Fibroblast of skin of right biceps (primary cell): Measurements from ENCODE around the gene CALML4.
"Not testable (repeated sequence)": the region's sequence is repeated elsewhere in the genome, so short reads cannot be mapped to it uniquely, and the experiment has no call there.

Source experiments
- DNase-seq: peaks from one replicate; pipeline ENCODE4 v3.0.0-alpha.2; 2013

The CALML4 gene, protein sequence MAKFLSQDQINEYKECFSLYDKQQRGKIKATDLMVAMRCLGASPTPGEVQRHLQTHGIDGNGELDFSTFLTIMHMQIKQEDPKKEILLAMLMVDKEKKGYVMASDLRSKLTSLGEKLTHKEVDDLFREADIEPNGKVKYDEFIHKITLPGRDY

DNA sequence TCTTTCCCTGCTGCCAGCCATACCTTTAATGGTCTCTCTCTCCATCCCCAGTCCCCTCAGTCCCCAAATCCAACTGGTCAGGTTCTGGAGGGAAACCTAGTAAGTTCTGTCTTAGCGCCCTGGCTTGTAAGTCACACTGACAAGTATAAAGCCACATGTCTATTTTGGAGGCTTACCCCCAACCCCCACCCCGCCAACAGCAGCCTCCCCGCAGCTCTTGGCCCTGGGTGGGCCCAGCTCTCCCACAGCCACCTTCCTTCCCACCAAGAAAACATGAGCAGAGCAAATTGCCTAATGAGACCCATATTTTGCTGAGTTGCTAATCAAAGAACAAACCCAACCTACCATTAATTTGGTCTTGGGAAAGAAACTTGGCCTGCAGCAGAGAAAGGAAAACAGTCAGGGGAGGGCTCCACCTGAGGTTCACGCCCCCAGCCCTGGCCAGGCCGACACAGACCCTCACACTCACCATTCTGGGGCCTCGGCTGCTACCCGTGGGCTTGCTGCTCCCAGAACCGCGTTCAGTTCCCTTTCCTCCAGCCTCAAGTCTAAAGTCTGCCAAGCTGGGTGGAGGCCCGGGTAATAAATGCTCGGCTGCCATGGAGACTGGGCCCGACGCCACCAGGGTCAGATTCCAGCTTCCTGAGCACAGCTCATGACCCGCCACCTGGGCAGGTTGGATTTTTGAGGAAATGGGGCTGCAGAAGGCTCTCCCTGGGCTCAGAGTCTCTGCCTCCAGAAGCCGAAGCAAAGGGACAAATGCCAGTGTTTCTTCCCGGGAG, at the start of gene CALML4:
Gene CALML4, minus strand, starts transcription at position 557 of the 782 bp plus-strand sequence. Its CDS starts 85 bp downstream, at position 472.
- peak; percentile 34 for DNase-seq

DNA sequence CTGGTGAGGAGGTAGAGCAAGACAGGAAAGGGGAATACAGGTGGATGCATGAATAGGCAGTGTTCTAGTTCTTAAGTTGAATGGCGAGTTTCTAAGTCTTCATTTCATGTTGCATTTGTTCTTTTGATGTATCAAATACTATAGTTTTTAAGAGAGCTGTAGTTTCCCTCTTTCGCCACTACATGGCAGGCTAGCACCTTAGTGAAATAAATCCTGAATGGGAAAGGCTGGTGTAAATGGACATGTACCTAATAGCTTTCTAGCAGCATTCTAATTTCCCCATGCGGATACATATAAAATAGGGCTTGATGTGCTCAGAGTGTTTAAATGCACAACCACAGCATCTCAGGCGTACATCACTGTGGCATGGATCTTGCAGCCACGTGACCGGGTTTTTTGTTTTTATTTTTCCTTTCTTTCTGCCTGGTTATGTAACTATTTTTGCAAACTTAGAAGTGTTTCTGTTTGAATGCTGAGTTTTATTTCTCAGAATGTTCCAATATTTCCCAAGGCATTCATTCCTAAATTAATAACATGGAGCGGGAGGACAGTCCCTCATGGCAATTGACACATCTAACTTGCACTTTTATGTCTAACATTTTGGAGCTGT, 47.9 kb upstream of the CALML4 start:
- peak; percentile 79 for DNase-seq

DNA sequence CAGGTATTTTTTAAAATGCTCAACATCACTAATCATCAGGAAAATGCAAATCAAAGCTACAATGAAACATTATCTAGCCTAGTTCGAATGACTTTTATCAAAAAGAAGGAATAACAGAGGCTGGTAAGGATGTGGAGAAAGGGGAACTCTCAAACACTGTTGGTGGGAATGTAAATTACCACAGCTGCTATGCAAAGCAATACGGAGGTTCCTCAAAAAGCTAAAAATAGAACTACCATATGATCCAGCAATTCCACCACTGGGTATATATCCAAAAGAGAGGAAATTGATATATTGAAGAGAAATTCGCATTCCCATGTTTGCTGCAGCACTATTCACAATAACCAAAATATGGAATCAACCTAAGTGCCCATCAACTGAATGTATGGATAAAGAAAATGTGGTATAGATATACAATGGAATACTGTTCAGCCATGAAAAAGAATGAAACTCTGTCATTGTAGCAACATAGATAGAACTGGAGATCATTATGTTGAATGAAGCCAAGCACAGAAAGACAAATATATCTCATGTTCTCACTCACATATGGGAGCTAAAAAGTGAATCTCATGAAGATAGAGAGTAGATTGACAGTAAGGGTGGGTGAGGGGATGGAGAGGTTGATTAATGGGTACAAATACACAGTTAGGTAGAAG, 44.1 kb upstream of the CALML4 start:
- DNase-seq = no peak

DNA sequence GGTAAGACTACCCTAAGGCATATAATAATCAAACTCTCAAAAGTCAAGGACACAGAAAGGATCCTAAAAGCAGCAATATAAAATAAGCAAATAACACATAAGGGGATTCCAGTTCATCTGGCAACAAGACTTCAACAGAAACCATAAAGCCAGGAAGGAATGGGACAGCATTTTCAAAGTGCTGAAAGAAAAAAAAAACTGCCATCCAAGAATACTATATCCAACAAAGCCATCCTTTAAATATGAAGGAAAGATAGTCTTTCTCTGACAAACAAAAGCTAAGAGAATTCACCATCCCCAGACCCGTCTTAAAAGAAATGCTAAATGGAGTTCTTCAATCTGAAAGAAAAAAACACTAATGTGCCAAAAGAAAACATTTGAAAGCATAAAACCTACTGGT, 39.1 kb upstream of the CALML4 start:
- no peak for DNase-seq

DNA sequence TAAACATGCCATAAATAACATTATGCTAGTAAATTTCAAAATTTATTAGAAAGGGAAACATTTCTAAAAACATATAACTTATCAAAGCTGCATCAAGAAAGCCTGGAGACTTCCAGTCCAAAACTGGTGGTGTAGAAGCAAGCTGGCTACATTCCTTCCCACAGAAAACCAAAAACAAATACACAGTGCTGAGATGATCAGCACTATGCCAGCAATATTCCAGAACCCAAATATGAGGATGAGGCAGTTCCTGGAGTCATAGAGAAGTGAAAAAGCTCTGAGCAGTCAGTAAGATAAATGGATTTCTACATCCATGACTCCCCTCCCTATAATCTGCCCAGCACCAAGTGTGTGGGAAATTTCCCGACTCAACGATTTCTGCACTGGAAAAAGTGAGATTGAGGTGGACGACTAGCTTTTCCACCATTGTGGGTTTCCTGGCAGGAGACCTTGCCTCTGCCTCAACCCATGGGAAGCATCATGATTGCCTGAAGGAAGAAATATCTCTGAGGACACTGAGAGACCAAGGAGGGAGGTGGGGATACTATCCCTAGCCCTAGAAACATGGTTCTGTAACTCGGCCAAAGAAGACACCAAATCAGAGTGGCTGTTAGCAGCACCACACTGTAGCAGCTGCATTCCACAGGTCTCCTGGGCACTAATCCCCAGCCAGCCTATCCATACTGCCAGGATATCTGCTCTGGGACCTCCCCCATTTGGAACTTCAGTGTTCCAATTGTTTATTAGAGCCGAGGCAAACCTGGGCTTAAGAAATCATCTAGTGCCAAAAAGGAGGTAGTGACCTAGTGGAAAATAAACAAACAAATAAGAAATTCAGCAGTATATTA, 36.2 kb upstream of the CALML4 start:
- DNase-seq = no peak

DNA sequence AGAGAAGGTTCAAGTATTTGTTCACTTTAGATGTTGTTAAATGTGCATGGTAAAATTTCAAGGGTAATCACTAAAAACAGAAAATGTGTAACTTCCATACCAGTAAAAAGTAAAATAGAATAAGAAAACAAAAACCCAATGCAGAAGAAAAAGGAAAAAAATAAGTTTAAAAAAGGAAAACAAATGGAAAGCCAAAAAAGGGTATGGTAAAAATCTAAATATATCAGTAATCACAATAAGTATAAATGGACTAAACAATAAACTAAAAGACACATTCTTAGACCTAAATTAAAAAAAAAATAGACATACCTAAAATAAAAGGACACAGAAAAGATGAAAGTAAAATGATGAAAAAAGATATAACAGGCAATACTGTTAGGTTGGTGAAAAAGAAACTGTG, 33.9 kb upstream of the CALML4 start:
- no peak for DNase-seq

DNA sequence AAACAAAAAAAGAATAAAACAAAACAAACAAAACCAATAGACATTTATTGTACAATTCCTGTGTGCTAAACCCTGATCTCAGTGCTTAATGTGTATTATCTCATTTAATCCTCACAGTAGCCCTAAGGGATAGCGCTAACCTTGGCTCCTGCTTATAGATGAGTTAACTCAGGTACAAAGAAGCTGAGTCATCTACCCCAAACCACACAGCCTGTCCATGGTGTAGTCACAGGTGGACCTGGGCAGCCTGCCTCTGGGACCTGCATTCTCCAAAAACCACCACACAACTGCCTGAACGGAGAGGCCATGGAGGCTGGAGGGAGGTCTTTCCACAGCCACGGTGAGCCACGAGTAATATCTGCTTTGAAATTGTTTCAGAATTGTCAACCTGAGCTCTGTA, 29.9 kb upstream of the CALML4 start:
- no peak for DNase-seq

DNA sequence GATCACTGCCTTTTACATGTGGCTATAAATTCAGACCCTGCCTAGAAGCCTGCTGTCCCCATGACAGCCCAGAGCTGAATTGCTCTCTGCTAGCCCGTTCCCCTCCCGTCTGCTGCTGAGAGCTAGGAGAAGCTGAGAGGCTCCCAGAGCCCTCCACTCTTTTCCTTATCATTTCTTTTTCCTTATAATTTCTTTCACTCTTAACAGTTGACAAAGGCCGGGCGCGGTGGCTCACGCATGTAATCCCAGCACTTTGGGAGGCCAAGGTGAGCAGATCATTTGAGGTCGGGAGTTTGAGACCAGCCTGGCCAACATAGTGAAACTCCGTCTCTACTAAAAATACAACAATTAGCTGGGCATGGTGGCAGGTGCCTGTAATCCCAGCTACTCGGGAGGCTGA, 29.4 kb upstream of the CALML4 start:
- DNase-seq = not testable (repeated sequence)

DNA sequence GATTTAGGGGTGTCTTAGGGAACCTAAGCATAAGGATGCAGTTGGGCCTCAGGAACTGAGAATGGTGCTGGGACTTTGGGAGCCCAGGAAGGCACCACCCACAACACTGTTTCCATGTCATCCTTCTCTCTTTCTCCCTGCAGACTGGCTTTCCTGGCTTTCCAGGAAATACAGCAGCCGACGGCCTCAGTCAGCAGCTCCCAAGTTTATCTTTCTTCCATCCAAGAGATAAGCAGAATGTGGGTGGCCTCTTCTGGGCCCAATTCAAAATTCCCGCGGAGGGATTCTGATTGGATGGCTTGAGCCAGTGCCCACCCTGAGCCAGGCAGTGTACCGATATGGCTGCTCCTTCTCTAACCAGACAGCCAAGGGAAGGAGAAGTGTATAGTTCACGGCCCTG, 28.9 kb upstream of the CALML4 start:
- no peak for DNase-seq

DNA sequence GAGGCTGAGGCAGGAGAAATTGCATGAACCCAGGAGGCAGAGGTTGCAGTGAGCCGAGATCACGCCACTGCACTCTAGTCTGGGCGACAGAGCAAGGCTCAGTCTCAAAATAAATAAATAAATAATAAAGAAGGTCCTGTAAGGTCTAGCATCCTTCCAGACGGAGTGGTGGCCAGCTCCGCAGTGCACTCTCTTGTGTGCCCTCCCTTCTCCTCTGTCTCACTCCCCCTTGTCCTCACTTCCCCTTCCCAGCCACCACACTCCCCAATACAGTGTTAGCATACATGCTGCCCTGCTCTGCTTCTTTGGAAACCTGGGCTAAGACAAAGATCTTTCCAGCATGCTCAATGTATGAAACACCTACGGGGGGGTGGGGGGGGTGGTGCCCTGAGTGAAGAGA, 27.8 kb upstream of the CALML4 start:
- no peak for DNase-seq

DNA sequence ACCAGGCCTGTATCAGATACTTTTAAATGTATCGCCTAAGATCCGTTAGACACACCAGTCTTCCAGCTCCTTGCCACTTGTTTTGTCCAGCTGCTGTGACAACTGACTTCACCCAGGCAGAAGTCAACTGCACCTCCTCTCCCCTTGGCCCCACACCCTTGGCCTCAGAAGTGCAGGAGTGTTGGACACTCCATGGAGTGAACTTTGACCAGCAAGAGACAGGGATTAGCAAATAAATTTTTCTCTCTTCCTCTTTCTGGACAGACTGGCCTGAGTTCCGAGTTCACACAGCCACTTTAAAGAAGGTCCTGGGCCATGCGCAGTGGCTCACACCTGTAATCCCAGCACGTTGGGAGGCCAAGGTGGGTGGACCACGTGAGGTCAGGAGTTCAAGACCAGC, 27.3 kb upstream of the CALML4 start:
- DNase-seq = no peak

DNA sequence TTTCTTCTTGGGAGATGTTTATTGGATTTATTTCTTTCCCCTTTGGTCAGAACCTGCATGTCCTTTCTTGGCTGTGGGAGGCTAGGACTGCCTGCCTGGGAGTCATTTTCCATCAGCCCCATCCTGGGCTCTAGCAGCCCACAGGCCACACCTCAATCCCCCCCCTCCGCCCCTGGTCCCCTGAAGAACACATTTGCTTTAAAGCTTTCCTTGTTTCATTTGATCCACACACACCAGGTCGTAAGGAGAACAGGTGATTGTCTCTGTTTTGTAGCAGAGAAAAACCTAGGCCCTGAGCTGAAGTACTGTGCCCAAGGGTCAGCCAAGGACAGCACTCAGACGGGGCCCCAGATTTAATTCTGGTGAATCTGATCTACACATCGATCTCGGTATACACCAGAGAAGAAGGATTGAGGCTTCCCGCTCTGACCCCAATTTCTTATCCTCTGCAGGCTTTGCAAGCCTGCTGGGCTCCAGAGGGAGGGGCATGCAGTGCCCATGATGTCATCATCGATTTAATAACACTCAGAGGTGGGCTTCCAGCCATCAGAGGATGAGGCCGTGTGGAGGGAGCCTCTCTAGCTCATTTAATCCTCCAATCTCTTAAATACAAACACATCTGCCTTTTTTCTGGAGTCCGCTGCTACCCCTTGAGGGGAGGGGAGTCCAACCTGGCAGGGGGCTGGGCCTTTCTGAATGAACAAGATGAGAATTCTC, 26.1 kb upstream of the CALML4 start:
- no peak for DNase-seq

DNA sequence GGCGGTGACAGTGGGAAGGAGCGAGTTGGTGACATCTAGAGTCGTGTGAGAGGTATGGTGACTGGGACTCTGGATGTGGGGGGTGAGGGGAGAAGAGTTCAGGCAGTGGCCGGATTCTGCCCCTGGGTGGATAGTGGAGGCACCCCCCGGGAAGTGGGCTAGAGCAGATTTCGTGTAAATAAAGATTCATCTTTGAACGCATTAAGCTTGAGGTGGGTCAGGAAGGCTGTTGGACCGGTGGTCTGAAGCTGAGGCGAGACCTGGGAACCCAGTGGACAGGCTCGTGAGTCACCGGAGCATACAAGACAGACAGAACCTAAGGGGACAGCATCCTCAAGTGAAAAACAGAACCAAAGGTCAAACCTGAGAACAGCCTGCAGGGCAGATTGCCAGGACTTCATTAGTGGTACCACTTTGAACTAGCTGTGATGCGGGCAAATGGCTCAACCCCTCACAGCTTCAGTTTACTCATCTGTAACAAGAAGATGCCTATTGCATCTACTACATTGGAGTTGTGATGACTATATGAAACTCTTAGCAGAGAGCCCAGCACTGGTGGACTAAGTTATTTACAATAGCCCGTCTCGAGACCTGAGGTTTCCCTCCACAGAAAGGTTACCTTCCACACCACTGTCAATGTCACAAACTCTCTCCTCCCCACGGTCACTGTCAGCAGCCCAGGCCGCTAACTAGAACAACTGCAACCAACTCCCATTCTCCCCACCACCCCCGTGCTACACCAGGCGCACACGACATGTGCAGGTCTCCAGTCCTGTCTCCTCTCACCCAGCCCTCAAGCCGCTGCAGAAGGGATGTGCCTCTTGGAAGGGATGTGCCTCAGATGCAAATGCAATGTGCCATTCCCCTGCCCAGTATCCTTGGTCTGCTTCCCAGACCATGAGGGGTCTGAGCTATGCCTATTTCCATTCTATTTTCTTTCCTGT, 25.3 kb upstream of the CALML4 start:
- peak; percentile 19 for DNase-seq

DNA sequence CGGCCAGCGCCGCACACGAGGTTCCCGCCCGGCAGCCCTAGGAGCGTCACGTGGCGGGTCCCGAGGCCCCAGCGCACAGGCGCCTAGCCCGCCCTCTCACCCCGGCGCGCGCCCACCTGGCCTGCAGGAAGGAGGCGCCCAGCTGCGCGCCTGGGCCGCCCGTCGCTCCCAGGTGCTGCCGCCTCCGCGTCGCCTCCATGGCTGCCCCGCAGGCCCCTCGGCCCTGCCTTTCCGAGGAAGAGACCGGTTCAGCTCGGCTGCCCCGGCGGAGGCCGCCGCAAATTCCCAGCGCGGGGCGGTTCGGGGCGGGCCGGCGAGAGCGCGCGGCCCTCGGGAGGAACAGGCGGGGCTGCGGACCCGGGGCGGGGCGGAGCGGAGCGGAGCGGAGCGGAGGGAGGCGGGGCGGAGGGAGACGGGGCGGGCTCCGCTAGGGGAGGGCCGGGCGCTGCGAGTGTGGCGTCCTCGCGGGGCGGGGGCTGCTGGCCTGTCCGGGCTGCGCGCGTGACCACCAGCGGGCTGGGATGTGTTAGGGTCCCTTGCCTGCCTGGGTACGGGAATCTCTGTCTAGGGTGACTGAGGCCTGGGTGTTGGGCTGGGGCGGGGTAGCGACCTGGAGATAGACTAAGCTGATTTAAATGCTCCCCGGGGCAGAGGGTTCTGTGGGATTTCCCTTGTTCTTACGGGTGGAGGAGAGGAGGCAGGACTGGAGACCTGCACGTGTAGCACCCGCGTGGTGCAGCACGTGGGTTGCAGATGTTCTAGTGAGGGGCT, 24.4 kb upstream of the CALML4 start, which contains the start of gene CLN6:
Gene CLN6, minus strand, starts transcription at position 343 of the 771 bp plus-strand sequence. Its CDS starts 144 bp downstream, at position 199.
- peak; percentile 82 for DNase-seq

DNA sequence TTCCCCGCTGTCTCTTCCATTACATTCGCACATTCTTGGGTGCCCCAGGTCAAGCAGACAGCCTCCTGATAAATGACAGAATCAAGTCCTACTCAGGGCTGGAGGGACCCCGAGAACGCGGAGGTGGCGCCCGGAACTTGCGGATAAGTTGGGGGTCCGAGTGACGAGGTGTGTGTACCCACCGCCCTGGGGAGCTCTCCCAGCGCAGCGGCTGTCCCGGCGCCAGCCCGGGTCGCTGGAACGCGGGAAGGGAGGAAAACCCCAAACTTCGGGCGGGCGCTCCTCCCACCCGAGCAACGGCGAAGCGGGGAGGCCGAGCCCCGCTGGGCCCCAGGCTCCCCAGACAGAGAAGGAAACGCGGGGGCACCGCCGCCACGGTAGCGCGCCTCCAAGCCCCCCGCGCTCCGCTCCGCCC, 23.8 kb upstream of the CALML4 start:
- peak; percentile 10 for DNase-seq

DNA sequence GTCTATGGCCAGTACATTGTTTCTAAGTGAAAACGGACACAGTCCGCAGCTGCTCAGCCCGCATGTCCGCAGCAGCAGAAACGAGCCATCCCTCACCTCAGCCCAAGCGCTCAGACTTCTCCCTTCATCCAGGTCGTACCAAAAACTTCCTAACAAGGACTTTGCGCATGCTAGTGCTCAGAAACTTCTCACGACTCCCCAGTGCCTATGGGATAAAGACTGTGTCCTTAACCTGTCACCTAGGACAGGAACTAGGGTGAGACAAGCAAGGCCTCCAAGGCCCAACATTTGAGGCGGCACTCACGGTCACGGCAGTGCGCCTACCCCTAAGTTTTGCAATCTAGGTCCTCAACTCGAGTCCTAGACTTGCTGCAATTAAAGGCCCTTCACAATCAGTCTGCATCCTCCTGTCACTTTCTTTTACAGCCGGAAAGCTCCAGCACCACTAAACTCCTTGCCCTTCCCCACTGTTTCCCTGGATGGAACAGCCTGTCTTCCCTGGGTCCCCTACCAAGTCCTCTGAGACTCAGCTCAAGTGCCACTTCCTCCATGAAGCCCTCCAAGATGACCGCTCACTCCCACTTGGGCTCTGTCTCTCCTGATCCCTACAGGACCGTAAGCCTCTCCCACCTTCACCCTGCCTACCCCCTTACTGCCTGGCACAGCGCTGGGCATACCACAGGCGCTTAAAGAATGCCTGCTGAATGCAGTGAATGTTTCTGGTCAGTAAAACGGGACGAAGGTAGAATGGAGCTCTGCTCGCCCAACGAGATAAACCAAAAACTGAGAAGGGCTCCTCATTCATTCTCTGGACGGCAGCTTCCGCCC, 23.2 kb upstream of the CALML4 start:
- DNase-seq = peak; percentile 10

DNA sequence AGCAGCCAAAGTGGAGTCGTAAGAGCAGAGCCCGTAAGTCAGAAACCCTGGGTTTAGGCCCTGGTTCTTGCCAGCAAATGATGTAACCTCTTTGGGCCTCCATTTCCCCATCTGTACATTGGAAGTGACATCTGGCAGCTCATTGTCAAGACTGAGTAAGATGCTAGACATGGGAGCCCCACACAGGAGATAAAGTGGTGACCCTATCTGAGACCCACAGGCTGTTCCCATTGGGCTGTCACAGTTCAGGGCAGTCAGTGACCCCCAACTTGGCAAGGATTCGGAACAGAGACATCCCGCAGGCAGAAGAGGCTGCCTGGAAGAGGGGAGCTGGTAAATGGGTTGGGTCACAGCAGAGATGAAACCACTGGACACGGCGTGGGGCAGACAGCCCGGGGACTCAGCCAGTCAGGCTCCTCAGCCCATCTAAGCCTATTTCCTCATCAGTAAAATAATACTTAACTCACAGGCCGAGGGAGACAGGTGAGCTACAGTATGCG, 22.6 kb upstream of the CALML4 start:
- DNase-seq = no peak

DNA sequence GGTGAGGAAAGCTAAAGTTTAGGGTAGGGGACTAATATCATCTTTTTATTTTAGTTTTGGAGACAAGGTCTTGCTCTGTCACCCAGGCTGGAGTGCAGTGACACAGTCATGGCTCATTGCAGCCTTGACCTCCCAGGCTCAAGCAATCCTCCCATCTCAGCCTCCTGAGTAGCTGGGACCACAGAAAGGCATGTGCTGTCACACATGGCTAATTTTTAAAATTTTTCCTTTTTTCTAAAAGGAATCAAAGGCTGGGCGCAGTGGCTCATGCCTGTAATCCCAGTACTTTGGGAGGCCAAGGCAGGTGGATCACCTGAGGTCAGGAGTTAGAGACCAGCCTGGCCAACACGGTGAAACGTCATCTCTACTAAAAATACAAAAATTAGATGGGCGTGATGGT, 20.3 kb upstream of the CALML4 start:
- DNase-seq = not testable (repeated sequence)
